T-cell (primary cell): Measurements from ENCODE around the gene TSGA10. TPM values are rescaled to one million over a fixed set of nuclear protein-coding genes. Genes with fewer than 3 reads are reported as not detected.
A peak's percentile ranks its signal among the peaks of the same experiment; 100 is the strongest.

Source experiments
- ATAC-seq, 4 experiments: fragments of 200-7000 bp in 3 of 4; fragments of 150-1000 bp in 1 of 4; cut with Tn5 transposase; replicated peaks in 1 of 4; 1 replicate in 3 of 4; 2 replicates in 1 of 4; pipeline ENCODE4 v1.10.0; 2021; ENCODE audit warnings: moderate library complexity in 3 of 4, mild to moderate bottlenecking in 2 of 4, moderate number of reproducible peaks in 1 of 4
- CTCF ChIA-PET, 2 donors: fragments of 300-600 bp; sonication (Branson Sonifier 250); formaldehyde crosslinking; loops; one replicate each; lab custom pipeline; 2022; ENCODE audit warnings: antibody characterized with exemption in 2 of 2; lab: Charles Lee
- POLR2A ChIA-PET, 2 donors: fragments of 300-600 bp; sonication (Branson Sonifier 250); formaldehyde crosslinking; loops; one replicate each; lab custom pipeline; 2022; ENCODE audit warnings: antibody characterized with exemption in 2 of 2; lab: Charles Lee
- DNase-seq, 35 experiments: peaks; one replicate each; pipeline versions ENCODE4 v3.0.0 to v3.0.0-alpha.2; 2013 to 2023
- H3K27ac ChIP-seq: one replicate; pipeline ENCODE4 v1.5.1; 2013; ENCODE audit warnings: low read length
- H3K27me3 ChIP-seq, 2 experiments: replicated peaks in 1 of 2; 1 replicate in 1 of 2; 2 replicates in 1 of 2; pipeline versions ENCODE4 v1.6.1 to v1.7.0; 2013; ENCODE audit warnings: low read length in 1 of 2, mixed read lengths in 1 of 2; ENCODE audit not compliant: control insufficient read depth in 2 of 2, insufficient read depth in 2 of 2; ENCODE audit errors: extremely low read depth in 1 of 2
- H3K36me3 ChIP-seq, 2 donors: 1 replicate in 1 of 2; 2 replicates in 1 of 2; pipeline versions ENCODE4 v1.6.1 to v1.7.0; 2013; ENCODE audit warnings: low read length in 1 of 2; ENCODE audit not compliant: control insufficient read depth in 2 of 2, insufficient read depth in 1 of 2; ENCODE audit errors: extremely low read depth in 1 of 2
- H3K4me1 ChIP-seq, 2 experiments: 1 replicate in 1 of 2; 2 replicates in 1 of 2; pipeline versions ENCODE4 v1.6.1 to v1.7.0; 2013; ENCODE audit warnings: low read length in 2 of 2, mixed read lengths in 1 of 2; ENCODE audit not compliant: insufficient read depth in 2 of 2, control insufficient read depth in 1 of 2; ENCODE audit errors: extremely low read depth in 1 of 2
- H3K4me3 ChIP-seq, 2 donors: 1 replicate in 1 of 2; 2 replicates in 1 of 2; pipeline versions ENCODE4 v1.5.1 to v1.7.0; 2013; ENCODE audit warnings: mild to moderate bottlenecking in 2 of 2, low read length in 1 of 2, moderate library complexity in 1 of 2; ENCODE audit not compliant: control insufficient read depth in 1 of 2; ENCODE audit errors: extremely low read depth in 1 of 2
- H3K9me3 ChIP-seq: 2 replicates; pipeline ENCODE4 v1.7.0; 2013
- H3K27ac Mint-ChIP-seq, 2 donors: one replicate each; pipeline ENCODE4 v1.8.0; 2020 to 2021; ENCODE audit warnings: mild to moderate bottlenecking in 2 of 2, mixed read lengths in 2 of 2
- H3K27me3 Mint-ChIP-seq, 2 donors: one replicate each; pipeline ENCODE4 v1.8.0; 2021 to 2022; ENCODE audit warnings: mixed read lengths in 2 of 2
- H3K36me3 Mint-ChIP-seq: one replicate; pipeline ENCODE4 v1.8.0; 2021; ENCODE audit warnings: mixed read lengths
- H3K4me1 Mint-ChIP-seq, 3 donors: one replicate each; pipeline ENCODE4 v1.8.0; 2020 to 2022; ENCODE audit warnings: mixed read lengths in 3 of 3, mild to moderate bottlenecking in 1 of 3
- H3K4me3 Mint-ChIP-seq, 3 donors: one replicate each; pipeline ENCODE4 v1.8.0; 2020 to 2022; ENCODE audit warnings: mild to moderate bottlenecking in 3 of 3, mixed read lengths in 3 of 3, moderate library complexity in 3 of 3
- H3K9me3 Mint-ChIP-seq, 3 donors: one replicate each; pipeline ENCODE4 v1.8.0; 2020 to 2022; ENCODE audit warnings: mixed read lengths in 3 of 3
- WGBS: methylation state at CpG from one replicate; pipeline ENCODE4 v1.1.5; 2013; ENCODE audit warnings: missing lambda C conversion rate; ENCODE audit not compliant: insufficient coverage; 5-methylcytosine and 5-hydroxymethylcytosine counted together
- total RNA-seq, 35 experiments: library from RNA in 6 of 35; stranded (reverse) in 6 of 35; fragments of 120-200 nt in 1 of 35; gene quantifications; one replicate each; pipeline versions ENCODE4 v1.2.1 to v1.2.4 and lab custom pipeline; 2013 to 2026

TSGA10 gene
- total RNA-seq, 5 donors from 2014 or later (not counting 1 experiment from before 2014, with no cell fraction given): 14.0 to 16.2 (median 15.8) TPM

- ATAC-seq (no peak), DNase-seq (no peak)
- H3K4me3 Mint-ChIP-seq: no peak overlapping the region
- WGBS: no CpG with 5 or more reads among the region's 1 CpG
- CTCF ChIA-PET: no interaction called here
- H3K4me1 Mint-ChIP-seq: peaks cover 4 to 6% (median 5%) of the 10 kb centered on the region in 3 donors
- Histone ChIP-seq H3K36me3 (no peaks in the 10 kb centered on the region), H3K4me3 (no peak overlapping the region), H3K9me3 (no peaks in the 10 kb centered on the region), H3K4me1 (no peaks in the 10 kb centered on the region), H3K27me3 (no peaks in the 10 kb centered on the region), H3K27ac (no peak overlapping the region)
- H3K36me3 Mint-ChIP-seq: peaks cover 16% of the 10 kb centered on the region
- H3K27ac Mint-ChIP-seq: no peak overlapping the region
- peaks cover 0 to 4% of the 10 kb centered on the region in 2 donors for H3K27me3 Mint-ChIP-seq
- H3K9me3 Mint-ChIP-seq: peaks cover 0 to 12% (median 3%) of the 10 kb centered on the region in 3 donors
- POLR2A ChIA-PET: no interaction called here
Observed at GRCh38 chr2:99096728-99097127, 58.0 kb downstream of the TSGA10 start.

DNA sequence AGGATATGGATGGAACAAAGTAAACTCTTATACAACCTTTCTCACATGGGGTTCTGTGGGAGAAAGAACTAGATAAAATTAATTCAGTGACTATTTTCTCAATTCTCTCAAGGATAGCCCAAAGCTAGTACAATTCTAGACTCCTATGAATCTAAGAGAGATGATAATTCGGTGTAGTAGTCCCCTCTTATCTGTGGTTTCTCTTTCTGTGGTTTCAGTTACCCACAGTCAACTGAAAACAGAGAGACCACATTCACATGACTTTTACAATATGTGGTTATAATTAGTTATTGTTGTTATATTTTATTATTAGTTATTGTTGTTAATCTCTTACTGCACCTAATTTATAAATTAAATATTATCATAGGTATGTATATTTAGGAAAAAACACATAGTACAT lies 66.7 kb downstream of the TSGA10 start:
- no peaks in the 10 kb centered on the region for H3K9me3 ChIP-seq
- H3K27ac ChIP-seq: no peak overlapping the region
- ChIA-PET CTCF (no interaction called here), POLR2A (no interaction called here)
- H3K4me3 ChIP-seq: no peak overlapping the region
- peaks cover 5% of the 10 kb centered on the region in 2 donors for H3K27me3 Mint-ChIP-seq
- peak in 1 of 35 experiments; percentile 33 for DNase-seq
- H3K36me3 Mint-ChIP-seq: peaks cover 8% of the 10 kb centered on the region
- no peaks in the 10 kb centered on the region for H3K9me3 Mint-ChIP-seq
- ATAC-seq: no peak
- no peak overlapping the region for H3K27ac Mint-ChIP-seq
- WGBS: no CpG with 5 or more reads among the region's 1 CpG
- H3K27me3 ChIP-seq: peaks cover 0 to 10% of the 10 kb centered on the region in 2 experiments
- peaks cover 0 to 8% (median 6%) of the 10 kb centered on the region in 3 donors for H3K4me1 Mint-ChIP-seq
- peaks cover 0 to 3% of the 10 kb centered on the region in 2 experiments for H3K4me1 ChIP-seq
- H3K4me3 Mint-ChIP-seq: no peak overlapping the region
- H3K36me3 ChIP-seq: no peaks in the 10 kb centered on the region

DNA sequence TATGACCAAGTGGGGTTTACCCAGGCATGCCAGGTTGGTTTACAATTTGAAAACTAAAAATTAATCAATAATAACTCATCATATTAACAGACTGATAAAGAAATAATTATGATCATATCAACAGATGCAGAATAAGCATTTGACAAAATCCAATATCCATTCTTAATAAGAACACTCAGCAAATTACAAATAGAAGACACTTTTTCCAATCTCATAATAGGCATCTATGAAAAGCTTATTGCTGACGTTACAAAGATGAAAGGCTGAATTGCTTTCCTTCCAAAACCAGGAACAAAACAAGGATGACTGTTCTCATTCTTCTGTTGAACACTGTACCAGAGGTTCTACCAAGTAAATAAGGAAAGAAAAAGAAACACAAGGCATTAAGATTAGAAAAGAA lies 68.4 kb downstream of the TSGA10 start:
- Histone ChIP-seq H3K27me3 (peaks cover 0 to 12% of the 10 kb centered on the region in 2 experiments), H3K4me1 (peaks cover 0 to 3% of the 10 kb centered on the region in 2 experiments), H3K27ac (no peak overlapping the region), H3K36me3 (no peaks in the 10 kb centered on the region), H3K9me3 (no peaks in the 10 kb centered on the region), H3K4me3 (no peak overlapping the region)
- ChIA-PET CTCF (no interaction called here), POLR2A (no interaction called here)
- DNase-seq: no peak
- Mint-ChIP-seq H3K4me1 (peaks cover 0 to 8% (median 6%) of the 10 kb centered on the region in 3 donors), H3K9me3 (no peaks in the 10 kb centered on the region), H3K36me3 (peaks cover 3% of the 10 kb centered on the region), H3K27ac (no peak overlapping the region), H3K27me3 (peaks cover 5 to 6% of the 10 kb centered on the region in 2 donors), H3K4me3 (no peak overlapping the region)
- no peak for ATAC-seq
- 100% methylated on average over 1 of the region's 1 CpG for WGBS

GRCh38 chr2:99085421-99085820 lies 69.3 kb downstream of the TSGA10 start:
- Mint-ChIP-seq H3K27ac (no peak overlapping the region), H3K9me3 (no peaks in the 10 kb centered on the region), H3K4me1 (peaks cover 0 to 8% (median 6%) of the 10 kb centered on the region in 3 donors), H3K27me3 (peaks cover 5 to 6% of the 10 kb centered on the region in 2 donors), H3K36me3 (peaks cover 3% of the 10 kb centered on the region), H3K4me3 (no peak overlapping the region)
- Histone ChIP-seq H3K4me3 (no peak overlapping the region), H3K36me3 (no peaks in the 10 kb centered on the region), H3K27ac (no peak overlapping the region), H3K4me1 (peaks cover 0 to 3% of the 10 kb centered on the region in 2 experiments), H3K9me3 (no peaks in the 10 kb centered on the region), H3K27me3 (peaks cover 0 to 12% of the 10 kb centered on the region in 2 experiments)
- no CpG with 5 or more reads among the region's 2 CpGs for WGBS
- CTCF ChIA-PET: interaction anchor here (0.7 kb wide), 2 partner anchors 91 to 93 kb away, joined by 3 to 5 read pairs; no protein-coding TSS in a partner anchor
- POLR2A ChIA-PET: no interaction called here
- DNase-seq (peak in 5 of 35 experiments; percentile 1 to 26 (median 4)), ATAC-seq (peak in 1 of 4 experiments; percentile 43)

GRCh38 chr2:99084256-99084655 lies 70.5 kb downstream of the TSGA10 start:
- H3K4me1 Mint-ChIP-seq: peaks cover 0 to 8% (median 6%) of the 10 kb centered on the region in 3 donors
- no peak overlapping the region for H3K4me3 ChIP-seq
- H3K27me3 ChIP-seq: peaks cover 0 to 8% of the 10 kb centered on the region in 2 experiments
- H3K9me3 ChIP-seq: no peaks in the 10 kb centered on the region
- H3K36me3 Mint-ChIP-seq: peaks cover 3% of the 10 kb centered on the region
- H3K27ac Mint-ChIP-seq: no peak overlapping the region
- ChIA-PET POLR2A (no interaction called here), CTCF (no interaction called here)
- DNase-seq: no peak
- H3K4me3 Mint-ChIP-seq: no peak overlapping the region
- H3K9me3 Mint-ChIP-seq: no peaks in the 10 kb centered on the region
- no peak overlapping the region for H3K27ac ChIP-seq
- H3K4me1 ChIP-seq: peaks cover 0 to 3% of the 10 kb centered on the region in 2 experiments
- 37% methylated on average over 3 of the region's 4 CpGs for WGBS
- H3K27me3 Mint-ChIP-seq: peaks cover 5 to 6% of the 10 kb centered on the region in 2 donors
- no peaks in the 10 kb centered on the region for H3K36me3 ChIP-seq
- ATAC-seq: no peak

GRCh38 chr2:99081891-99082290 lies 72.9 kb downstream of the TSGA10 start:
- Histone ChIP-seq H3K4me3 (no peak overlapping the region), H3K4me1 (no peaks in the 10 kb centered on the region), H3K27me3 (peaks cover 0 to 2% of the 10 kb centered on the region in 2 experiments), H3K27ac (no peak overlapping the region), H3K9me3 (no peaks in the 10 kb centered on the region), H3K36me3 (no peaks in the 10 kb centered on the region)
- Mint-ChIP-seq H3K4me1 (peaks cover 0 to 2% (median 0%) of the 10 kb centered on the region in 3 donors), H3K9me3 (no peaks in the 10 kb centered on the region), H3K27me3 (peaks cover 0 to 6% of the 10 kb centered on the region in 2 donors), H3K27ac (no peak overlapping the region), H3K4me3 (no peak overlapping the region), H3K36me3 (no peaks in the 10 kb centered on the region)
- ATAC-seq (no peak), DNase-seq (no peak)
- 92% methylated on average over 2 of the region's 4 CpGs for WGBS
- POLR2A ChIA-PET: no interaction called here
- CTCF ChIA-PET: no interaction called here
